Activated naive CD4-positive, alpha-beta T cell treated with anti-CD3 and anti-CD28 coated beads, Interleukin-2, amount 50 U/mL, for 72 hours (primary cell): Measurements from ENCODE around the gene CMTR2. TPM values are rescaled to one million over a fixed set of nuclear protein-coding genes. Genes with fewer than 3 reads are reported as not detected.
"Not testable (repeated sequence)": the region's sequence is repeated elsewhere in the genome, so short reads cannot be mapped to it uniquely, and the experiment has no call there.

Experiments used
- ATAC-seq, 2 donors: fragments of 150-1000 bp; cut with Tn5 transposase; 2 replicates each; pipeline ENCODE4 v1.10.0; 2021; ENCODE audit warnings: mild to moderate bottlenecking in 2 of 2, moderate library complexity in 2 of 2
- DNase-seq, 2 donors: peaks; one replicate each; pipeline ENCODE4 v3.0.0; 2021 to 2022; ENCODE audit warnings: low spot score in 2 of 2
- H3K27ac Mint-ChIP-seq, 2 donors: one replicate each; pipeline ENCODE4 v1.8.0; 2022; ENCODE audit warnings: mild to moderate bottlenecking in 2 of 2, mixed read lengths in 2 of 2
- H3K36me3 Mint-ChIP-seq, 2 donors: one replicate each; pipeline ENCODE4 v1.8.0; 2022; ENCODE audit warnings: mixed read lengths in 2 of 2
- H3K9me3 Mint-ChIP-seq, 2 donors: one replicate each; pipeline ENCODE4 v1.8.0; 2022; ENCODE audit warnings: mixed read lengths in 2 of 2
- total RNA-seq, 2 donors: library from RNA; stranded (reverse); gene quantifications; one replicate each; pipeline ENCODE4 v1.2.3, GENCODE V29; 2022

The CMTR2 gene
- 10 to 100 TPM; 16.3 to 17.5 TPM for total RNA-seq

- peak; percentile 97 to 98 for ATAC-seq
- peak within 1 kb of the TSS; percentile 90 to 95 for H3K27ac Mint-ChIP-seq
- peak; percentile 87 to 95 for DNase-seq
- peaks cover 10 to 13% of the 10 kb centered on the region in 2 donors for H3K9me3 Mint-ChIP-seq
- peaks cover 40 to 46% of the 10 kb centered on the region in 2 donors for H3K36me3 Mint-ChIP-seq
Observed at GRCh38 chr16:71288890-71289731, at the start of gene CMTR2. CMTR2 (minus strand) TSS chr16:71289402; CDS start chr16:71285920, 3,482 bp downstream.

- H3K9me3 Mint-ChIP-seq: no peaks in the 10 kb centered on the region
- no peak overlapping the region for H3K27ac Mint-ChIP-seq
- no peak for DNase-seq
- H3K36me3 Mint-ChIP-seq: no peaks in the 10 kb centered on the region
- ATAC-seq: no peak
Observed at GRCh38 chr16:71338632-71339031, 49.4 kb upstream of the CMTR2 start.

- H3K27ac Mint-ChIP-seq: no peak overlapping the region
- no peaks in the 10 kb centered on the region for H3K36me3 Mint-ChIP-seq
- no peaks in the 10 kb centered on the region for H3K9me3 Mint-ChIP-seq
- DNase-seq: no peak
- no peak for ATAC-seq
Observed at GRCh38 chr16:71338193-71338592, 49.0 kb upstream of the CMTR2 start.

GRCh38 chr16:71337631-71338030, 48.4 kb upstream of the CMTR2 start:
- peak overlapping the region in 1 of 2 donors; percentile 79 for H3K27ac Mint-ChIP-seq
- no peak for DNase-seq
- ATAC-seq: no peak
- no peaks in the 10 kb centered on the region for H3K36me3 Mint-ChIP-seq
- no peaks in the 10 kb centered on the region for H3K9me3 Mint-ChIP-seq

GRCh38 chr16:71328151-71328550, 38.9 kb upstream of the CMTR2 start:
- no peak for DNase-seq
- Mint-ChIP-seq H3K9me3 (no peaks in the 10 kb centered on the region), H3K27ac (no peak overlapping the region), H3K36me3 (no peaks in the 10 kb centered on the region)
- ATAC-seq: no peak

GRCh38 chr16:71327720-71328119, 38.5 kb upstream of the CMTR2 start:
- DNase-seq (no peak), ATAC-seq (peak in 1 of 2 donors; percentile 71)
- no peaks in the 10 kb centered on the region for H3K36me3 Mint-ChIP-seq
- no peak overlapping the region for H3K27ac Mint-ChIP-seq
- H3K9me3 Mint-ChIP-seq: no peaks in the 10 kb centered on the region

GRCh38 chr16:71319999-71320398, 30.8 kb upstream of the CMTR2 start:
- ATAC-seq: no peak
- Mint-ChIP-seq H3K27ac (no peak overlapping the region), H3K36me3 (no peaks in the 10 kb centered on the region), H3K9me3 (no peaks in the 10 kb centered on the region)
- no peak for DNase-seq

GRCh38 chr16:71315269-71315668, 26.1 kb upstream of the CMTR2 start:
- no peak for DNase-seq
- H3K9me3 Mint-ChIP-seq: no peaks in the 10 kb centered on the region
- no peak overlapping the region for H3K27ac Mint-ChIP-seq
- no peaks in the 10 kb centered on the region for H3K36me3 Mint-ChIP-seq
- no peak for ATAC-seq

- not testable (repeated sequence) for H3K36me3 Mint-ChIP-seq
Observed at GRCh38 chr16:71313591-71313990, 24.4 kb upstream of the CMTR2 start.

GRCh38 chr16:71311553-71312158, 22.5 kb upstream of the CMTR2 start:
- Mint-ChIP-seq H3K27ac (no peak overlapping the region), H3K9me3 (no peaks in the 10 kb centered on the region), H3K36me3 (no peaks in the 10 kb centered on the region)
- ATAC-seq (no peak), DNase-seq (peak in 1 of 2 donors; percentile 20)

More at GRCh38 chr16:71313591-71313990, 24.4 kb upstream of the CMTR2 start:
- DNase-seq, H3K9me3 Mint-ChIP-seq, ATAC-seq, H3K27ac Mint-ChIP-seq: not testable (repeated sequence)

GRCh38 chr16:71303938-71304337, 14.7 kb upstream of the CMTR2 start:
- Mint-ChIP-seq H3K36me3 (peaks cover 0 to 4% of the 10 kb centered on the region in 2 donors), H3K9me3 (peaks cover 5 to 10% of the 10 kb centered on the region in 2 donors), H3K27ac (no peak overlapping the region)
- ATAC-seq (no peak), DNase-seq (no peak)

GRCh38 chr16:71297341-71297634, 8.1 kb upstream of the CMTR2 start:
- ATAC-seq (no peak), DNase-seq (no peak)
- no peaks in the 10 kb centered on the region for H3K36me3 Mint-ChIP-seq
- peaks cover 5 to 6% of the 10 kb centered on the region in 2 donors for H3K9me3 Mint-ChIP-seq
- H3K27ac Mint-ChIP-seq: no peak overlapping the region

- Mint-ChIP-seq H3K9me3 (peaks cover 5 to 6% of the 10 kb centered on the region in 2 donors), H3K27ac (no peak overlapping the region), H3K36me3 (no peaks in the 10 kb centered on the region)
- no peak for DNase-seq
- ATAC-seq: no peak
Observed at GRCh38 chr16:71296584-71297340, 7.6 kb upstream of the CMTR2 start.

GRCh38 chr16:71295950-71296349, 6.7 kb upstream of the CMTR2 start:
- DNase-seq (no peak), ATAC-seq (no peak)
- Mint-ChIP-seq H3K36me3 (no peaks in the 10 kb centered on the region), H3K9me3 (peaks cover 5 to 6% of the 10 kb centered on the region in 2 donors), H3K27ac (no peak overlapping the region)

- DNase-seq: no peak
- no peak for ATAC-seq
- Mint-ChIP-seq H3K27ac (no peak overlapping the region), H3K9me3 (peaks cover 0 to under 1% of the 10 kb centered on the region in 2 donors), H3K36me3 (peaks cover 2% of the 10 kb centered on the region in 2 donors)
Observed at GRCh38 chr16:71293919-71294318, 4.7 kb upstream of the CMTR2 start.

- not testable (repeated sequence) for H3K27ac Mint-ChIP-seq, ATAC-seq, DNase-seq, H3K9me3 Mint-ChIP-seq
- peaks cover 14 to 18% of the 10 kb centered on the region in 2 donors for H3K36me3 Mint-ChIP-seq
Observed at GRCh38 chr16:71292095-71292494, 2.9 kb upstream of the CMTR2 start.

- H3K9me3 Mint-ChIP-seq: peaks cover 6 to 11% of the 10 kb centered on the region in 2 donors
- no peak for DNase-seq
- no peak for ATAC-seq
- H3K36me3 Mint-ChIP-seq: peaks cover 35 to 40% of the 10 kb centered on the region in 2 donors
- peak overlapping the region; percentile 17 to 95 for H3K27ac Mint-ChIP-seq
Observed at GRCh38 chr16:71289732-71290062, 495 bp upstream of the CMTR2 start.
